ENCODE measurements around the gene KCP. TPM values are rescaled to one million over a fixed set of nuclear protein-coding genes. Genes with fewer than 3 reads are reported as not detected.

Gene KCP
- total RNA-seq, 1 experiment from 2014 or later = 0.68 TPM

DNA sequence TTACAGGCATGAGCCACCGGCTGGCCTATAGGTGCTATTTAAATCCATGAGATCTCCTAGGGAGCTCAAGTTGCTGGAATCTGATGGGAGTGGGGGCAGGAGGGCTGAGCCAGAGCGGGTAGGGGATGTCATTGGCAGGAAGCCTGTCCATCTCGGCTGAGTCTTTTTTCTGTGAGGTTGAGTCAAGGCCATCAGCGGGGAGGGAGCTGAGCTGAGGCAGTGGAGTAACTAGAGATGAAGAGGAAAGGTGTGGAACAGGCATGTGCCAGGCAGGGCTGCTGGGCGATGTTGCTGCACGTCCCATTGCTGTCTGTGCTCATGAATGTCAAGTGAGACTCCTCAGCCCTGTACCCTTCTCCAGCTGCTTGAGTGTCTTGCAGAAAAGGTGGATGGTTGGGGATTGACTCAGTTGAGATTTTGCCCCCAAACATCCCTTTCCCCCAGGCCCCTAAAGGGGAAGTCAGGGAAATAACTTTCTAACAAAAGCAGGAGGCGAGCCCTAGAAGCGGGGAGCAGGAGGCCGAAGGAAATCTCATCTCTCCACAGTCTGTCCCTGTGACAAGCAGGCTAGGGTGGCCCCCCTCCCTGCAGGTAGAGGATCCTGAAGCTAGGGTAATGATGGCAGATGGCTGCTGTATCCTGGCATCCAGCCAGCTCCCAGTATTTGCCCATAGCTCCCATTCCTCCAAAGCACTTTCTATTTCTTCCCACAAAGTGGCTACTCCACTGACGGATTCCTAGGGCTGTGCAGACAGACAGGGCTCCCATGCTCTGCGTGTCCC is 42.5 kb downstream of the KCP start:
- H3K9me3 Mint-ChIP-seq (ENCODE audit: unreplicated experiment) = no peaks in the 10 kb centered on the region
- intact Hi-C loops (cut with micrococcal nuclease) = loop anchor here (10.0 kb wide), 1 partner anchor 133 kb away; the partner anchor contains the start of gene CALU
- peaks cover 6% of the 10 kb centered on the region for H3K36me3 Mint-ChIP-seq (ENCODE audit: insufficient read depth, unreplicated experiment)
- H3K27me3 Mint-ChIP-seq (ENCODE audit: insufficient read depth, unreplicated experiment) = no peaks in the 10 kb centered on the region
- no TSS peak for BruUV-seq (replicated peaks)
- peak; percentile 23 for DNase-seq (ENCODE audit: unreplicated experiment)
- ChIA-PET CTCF (interaction anchor here (0.6 to 3.8 kb wide), 3 partner anchors 11 to 502 kb away, joined by 5 to 20 read pairs (median 7); no protein-coding TSS in a partner anchor), POLR2A (interaction anchor here (0.7 to 1.3 kb wide), 6 partner anchors 11 to 278 kb away, joined by 3 to 7 read pairs (median 4); partner anchors contain the start of gene IRF5)
- TF ChIP-seq, protein P1, sequence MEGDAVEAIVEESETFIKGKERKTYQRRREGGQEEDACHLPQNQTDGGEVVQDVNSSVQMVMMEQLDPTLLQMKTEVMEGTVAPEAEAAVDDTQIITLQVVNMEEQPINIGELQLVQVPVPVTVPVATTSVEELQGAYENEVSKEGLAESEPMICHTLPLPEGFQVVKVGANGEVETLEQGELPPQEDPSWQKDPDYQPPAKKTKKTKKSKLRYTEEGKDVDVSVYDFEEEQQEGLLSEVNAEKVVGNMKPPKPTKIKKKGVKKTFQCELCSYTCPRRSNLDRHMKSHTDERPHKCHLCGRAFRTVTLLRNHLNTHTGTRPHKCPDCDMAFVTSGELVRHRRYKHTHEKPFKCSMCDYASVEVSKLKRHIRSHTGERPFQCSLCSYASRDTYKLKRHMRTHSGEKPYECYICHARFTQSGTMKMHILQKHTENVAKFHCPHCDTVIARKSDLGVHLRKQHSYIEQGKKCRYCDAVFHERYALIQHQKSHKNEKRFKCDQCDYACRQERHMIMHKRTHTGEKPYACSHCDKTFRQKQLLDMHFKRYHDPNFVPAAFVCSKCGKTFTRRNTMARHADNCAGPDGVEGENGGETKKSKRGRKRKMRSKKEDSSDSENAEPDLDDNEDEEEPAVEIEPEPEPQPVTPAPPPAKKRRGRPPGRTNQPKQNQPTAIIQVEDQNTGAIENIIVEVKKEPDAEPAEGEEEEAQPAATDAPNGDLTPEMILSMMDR (IDR thresholded peaks at IDR 0.05; ENCODE audit: unreplicated experiment) = no peak
- no peak overlapping the region for H3K27ac Mint-ChIP-seq (ENCODE audit: low read depth, unreplicated experiment)
- H3K4me3 Mint-ChIP-seq (ENCODE audit: unreplicated experiment) = peak overlapping the region; percentile 39
- peaks cover 8% of the 10 kb centered on the region for H3K4me1 Mint-ChIP-seq (ENCODE audit: insufficient read depth, unreplicated experiment)

- POLR2A ChIA-PET = interaction anchor here (0.7 to 1.3 kb wide), 4 partner anchors 26 to 278 kb away, joined by 3 to 7 read pairs (median 5); partner anchors contain the start of gene IRF5
- Mint-ChIP-seq H3K4me1 (ENCODE audit: insufficient read depth, unreplicated experiment) (peaks cover 11% of the 10 kb centered on the region), H3K36me3 (ENCODE audit: insufficient read depth, unreplicated experiment) (peaks cover 6% of the 10 kb centered on the region), H3K9me3 (ENCODE audit: unreplicated experiment) (no peaks in the 10 kb centered on the region), H3K27ac (ENCODE audit: low read depth, unreplicated experiment) (no peak overlapping the region), H3K4me3 (ENCODE audit: unreplicated experiment) (no peak overlapping the region), H3K27me3 (ENCODE audit: insufficient read depth, unreplicated experiment) (no peaks in the 10 kb centered on the region)
- CTCF ChIA-PET = interaction anchor here (0.6 to 3.8 kb wide), 3 partner anchors 12 to 501 kb away, joined by 5 to 20 read pairs (median 7); no protein-coding TSS in a partner anchor
- intact Hi-C loops (cut with micrococcal nuclease) = loop anchor here (10.0 kb wide), 1 partner anchor 132 kb away; the partner anchor contains the start of gene CALU
- DNase-seq (ENCODE audit: unreplicated experiment) = no peak
- BruUV-seq (replicated peaks) = no TSS peak
- TF ChIP-seq, protein P1 (IDR thresholded peaks at IDR 0.05; ENCODE audit: unreplicated experiment) = no peak
Measured at GRCh38 chr7:128867241-128867640, 43.3 kb downstream of the KCP start.

DNA sequence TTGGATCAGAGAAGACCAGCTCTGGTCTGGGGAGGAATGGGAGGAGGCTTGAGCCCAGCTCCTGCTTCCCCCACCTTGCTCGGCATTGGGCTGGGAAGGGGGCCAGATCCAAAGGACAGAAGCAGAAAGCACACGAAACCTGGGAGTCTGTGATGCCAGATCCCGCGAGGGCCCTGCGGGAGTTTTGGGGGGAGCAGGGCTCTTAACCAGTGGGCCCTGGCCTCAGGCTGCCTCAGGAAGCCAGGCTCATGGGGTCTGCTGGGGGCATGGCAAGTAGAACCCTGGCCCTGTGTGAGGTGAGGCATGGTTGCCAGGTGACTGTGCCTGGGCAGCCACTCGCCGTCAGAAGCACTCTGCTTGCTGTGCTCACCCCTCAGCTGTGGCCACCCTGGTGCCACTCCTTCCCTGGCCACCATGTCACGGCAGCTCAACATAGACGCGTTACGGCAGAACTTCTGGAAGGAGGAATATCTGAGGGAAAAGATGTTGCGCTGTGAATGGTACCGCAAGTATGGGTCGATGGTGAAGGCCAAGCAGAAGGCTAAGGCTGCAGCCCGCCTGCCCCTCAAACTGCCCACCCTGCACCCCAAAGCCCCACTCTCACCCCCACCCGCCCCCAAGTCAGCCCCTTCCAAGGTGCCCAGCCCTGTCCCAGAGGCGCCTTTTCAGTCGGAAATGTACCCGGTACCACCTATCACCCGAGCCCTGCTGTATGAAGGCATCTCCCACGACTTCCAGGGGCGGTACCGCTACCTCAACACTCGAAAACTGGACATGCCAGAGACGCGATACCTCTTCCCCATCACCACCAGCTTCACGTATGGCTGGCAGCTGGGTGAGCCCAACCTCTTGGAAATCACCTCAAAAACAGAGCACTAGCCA is 44.3 kb downstream of the KCP start:
- no peak for DNase-seq (ENCODE audit: unreplicated experiment)
- peaks cover 6% of the 10 kb centered on the region for H3K36me3 Mint-ChIP-seq (ENCODE audit: insufficient read depth, unreplicated experiment)
- TF ChIP-seq, protein P1 (IDR thresholded peaks at IDR 0.05; ENCODE audit: unreplicated experiment) = no peak
- H3K27me3 Mint-ChIP-seq (ENCODE audit: insufficient read depth, unreplicated experiment) = no peaks in the 10 kb centered on the region
- no peaks in the 10 kb centered on the region for H3K9me3 Mint-ChIP-seq (ENCODE audit: unreplicated experiment)
- H3K4me3 Mint-ChIP-seq (ENCODE audit: unreplicated experiment) = no peak overlapping the region
- POLR2A ChIA-PET = interaction anchor here (1.3 kb wide), 1 partner anchor 71 kb away, joined by 7 read pairs; the partner anchor contains the start of gene IRF5
- CTCF ChIA-PET = interaction anchor here (1.3 to 3.8 kb wide), 2 partner anchors 13 to 17 kb away, joined by 7 to 20 read pairs; no protein-coding TSS in a partner anchor
- peaks cover 14% of the 10 kb centered on the region for H3K4me1 Mint-ChIP-seq (ENCODE audit: insufficient read depth, unreplicated experiment)
- peak overlapping the region; percentile 32 for H3K27ac Mint-ChIP-seq (ENCODE audit: low read depth, unreplicated experiment)
- no TSS peak for BruUV-seq (replicated peaks)
- intact Hi-C loops (cut with micrococcal nuclease) = loop anchor here (10.0 kb wide), 1 partner anchor 131 kb away; the partner anchor contains the start of gene CALU
